HepG2 (cell line): ENCODE results near the gene USP5.

Experiments
- AKNA ChIP-seq: sonication (generic); formaldehyde crosslinking; IDR thresholded peaks from 2 replicates; pipeline ENCODE4 v1.4.0; 2020; ENCODE audit warnings: missing genetic modification reagents, borderline replicate concordance
- CHD2 ChIP-seq: IDR thresholded peaks from 2 replicates; pipeline ENCODE4 v1.6.1; 2011; ENCODE audit warnings: low read depth, low read length, improper control_type of control experiment
- FIP1L1 ChIP-seq: fragments of 200-400 bp; formaldehyde crosslinking; IDR thresholded peaks from 2 replicates; pipeline ENCODE4 v1.6.1; 2018; ENCODE audit warnings: low read depth, mild to moderate bottlenecking, low read length, moderate library complexity, borderline replicate concordance; ENCODE audit not compliant: insufficient read depth
- SUZ12 ChIP-seq: fragments of 150-350 bp; IDR thresholded peaks from 2 replicates; pipeline ENCODE4 v1.6.1; 2014; ENCODE audit warnings: low read depth, low read length
- TFE3 ChIP-seq: IDR thresholded peaks from 2 replicates; pipeline ENCODE4 v1.6.1; 2016
- ZFX ChIP-seq: sonication (generic); formaldehyde crosslinking; IDR thresholded peaks from 2 replicates; pipeline ENCODE4 v1.4.0; 2020; ENCODE audit warnings: mild to moderate bottlenecking, low read depth, missing genetic modification reagents, moderate library complexity
- ZFYVE20 ChIP-seq: sonication (generic); formaldehyde crosslinking; IDR thresholded peaks from 2 replicates; pipeline ENCODE4 v1.8.0; 2023; ENCODE audit warnings: low read depth, mild to moderate bottlenecking, moderate library complexity, missing genetic modification reagents, borderline replicate concordance
- ZNF326 ChIP-seq: sonication (generic); formaldehyde crosslinking; IDR thresholded peaks from 2 replicates; pipeline ENCODE4 v1.4.0; 2020; ENCODE audit warnings: missing genetic modification reagents, borderline replicate concordance
- ZNF546 ChIP-seq: sonication (generic); formaldehyde crosslinking; conservative IDR thresholded peaks from 2 replicates; pipeline ENCODE4 v1.8.1; 2023; ENCODE audit warnings: mild to moderate bottlenecking, missing genetic modification reagents
- ZNF703 ChIP-seq: sonication (generic); formaldehyde crosslinking; IDR thresholded peaks from 2 replicates; pipeline ENCODE4 v1.5.1; 2020; ENCODE audit warnings: missing genetic modification reagents, mild to moderate bottlenecking, moderate library complexity, borderline replicate concordance
- ZNF777 ChIP-seq: sonication (generic); formaldehyde crosslinking; IDR thresholded peaks from 2 replicates; pipeline ENCODE4 v1.4.0; 2020; ENCODE audit warnings: missing genetic modification reagents
- TF ChIP-seq, protein P1 (sequence below): IDR thresholded peaks from 2 replicates; pipeline ENCODE4 v1.6.1; 2012; ENCODE audit warnings: inconsistent platforms

- TF ChIP-seq ZFYVE20 (CRISPR knock-in tag) (no peak), SUZ12 (no peak), TFE3 (CRISPR knock-in tag) (no peak), ZNF777 (CRISPR knock-in tag) (no peak), FIP1L1 (no peak), CHD2 (no peak), AKNA (no peak), ZNF703 (CRISPR knock-in tag) (no peak), ZNF546 (no peak), ZFX (no peak), ZNF326 (CRISPR knock-in tag) (no peak)
- TF ChIP-seq, protein P1, sequence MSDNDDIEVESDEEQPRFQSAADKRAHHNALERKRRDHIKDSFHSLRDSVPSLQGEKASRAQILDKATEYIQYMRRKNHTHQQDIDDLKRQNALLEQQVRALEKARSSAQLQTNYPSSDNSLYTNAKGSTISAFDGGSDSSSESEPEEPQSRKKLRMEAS, result no peak
Measured at GRCh38 chr12:6823182-6824084, 28.5 kb upstream of the USP5 start.
